BLaER1 (cell line): ENCODE data around the gene AGAP2.

Experiments
- H3K27ac ChIP-seq: shearing (Covaris generic); formaldehyde crosslinking; 2 replicates; pipeline ENCODE4 v1.8.1; 2022
- H3K27me3 ChIP-seq: shearing (Covaris generic); formaldehyde crosslinking; 2 replicates; pipeline ENCODE4 v1.8.1; 2022
- H3K36me3 ChIP-seq: shearing (Covaris generic); formaldehyde crosslinking; 2 replicates; pipeline ENCODE4 v1.8.1; 2022
- H3K4me1 ChIP-seq: shearing (Covaris generic); formaldehyde crosslinking; 2 replicates; pipeline ENCODE4 v1.8.1; 2022
- H3K4me2 ChIP-seq: shearing (Covaris generic); formaldehyde crosslinking; 2 replicates; pipeline ENCODE4 v1.8.1; 2022
- H3K4me3 ChIP-seq: shearing (Covaris generic); formaldehyde crosslinking; 2 replicates; pipeline ENCODE4 v1.8.1; 2022
- H3K9ac ChIP-seq: shearing (Covaris generic); formaldehyde crosslinking; 2 replicates; pipeline ENCODE4 v1.8.1; 2022
- H3K9me3 ChIP-seq: shearing (Covaris generic); formaldehyde crosslinking; 2 replicates; pipeline ENCODE4 v1.8.1; 2022
- H4K20me1 ChIP-seq: shearing (Covaris generic); formaldehyde crosslinking; 2 replicates; pipeline ENCODE4 v1.8.1; 2022
- Cebpa-rat ChIP-seq: shearing (Covaris generic); IDR thresholded peaks from 2 replicates; pipeline ENCODE4 v1.8.1; 2022

The AGAP2 gene

GRCh38 chr12:57745485-57745881 lies 6.9 kb upstream of the AGAP2 start:
- Histone ChIP-seq H4K20me1 (peaks cover 34% of the 10 kb centered on the region), H3K4me1 (peaks cover 49% of the 10 kb centered on the region), H3K9ac (peak overlapping the region; percentile 93), H3K27ac (peak overlapping the region; percentile 93), H3K36me3 (peaks cover 51% of the 10 kb centered on the region), H3K27me3 (no peaks in the 10 kb centered on the region), H3K4me2 (peak overlapping the region; percentile 96), H3K4me3 (peak overlapping the region; percentile 93), H3K9me3 (no peaks in the 10 kb centered on the region)
- no peak for TF ChIP-seq Cebpa-rat

- TF ChIP-seq Cebpa-rat: peak; percentile 11; the same call in 1 of the 2 replicates
- H3K4me3 ChIP-seq: peak within 1 kb of the TSS; percentile 93
Observed at GRCh38 chr12:57744777-57745484, 6.4 kb upstream of the AGAP2 start, which contains the start of gene TSPAN31. TSS of gene TSPAN31 (plus strand) at chr12:57745039. CDS start at chr12:57745155, 116 bp downstream.

GRCh38 chr12:57744194-57744776 lies 5.7 kb upstream of the AGAP2 start:
- peak overlapping the region; percentile 96 for H3K4me2 ChIP-seq
- peaks cover 57% of the 10 kb centered on the region for H3K4me1 ChIP-seq
- H3K27ac ChIP-seq: peak overlapping the region; percentile 93
- peak overlapping the region; percentile 93 for H3K4me3 ChIP-seq
- H3K9ac ChIP-seq: peak overlapping the region; percentile 93
- peaks cover 43% of the 10 kb centered on the region for H3K36me3 ChIP-seq
- TF ChIP-seq Cebpa-rat: peak; percentile 34; the same call in 1 of the 2 replicates
- peaks cover 27% of the 10 kb centered on the region for H4K20me1 ChIP-seq
- H3K9me3 ChIP-seq: no peaks in the 10 kb centered on the region
- no peaks in the 10 kb centered on the region for H3K27me3 ChIP-seq

More at GRCh38 chr12:57744777-57745484, 6.4 kb upstream of the AGAP2 start, which contains the start of gene TSPAN31:
- H3K27me3 ChIP-seq: no peaks in the 10 kb centered on the region
- peak within 1 kb of the TSS; percentile 93 for H3K9ac ChIP-seq
- peak within 1 kb of the TSS; percentile 96 for H3K4me2 ChIP-seq
- peaks cover 50% of the 10 kb centered on the region for H3K4me1 ChIP-seq
- no peaks in the 10 kb centered on the region for H3K9me3 ChIP-seq
- H4K20me1 ChIP-seq: peaks cover 31% of the 10 kb centered on the region
- H3K36me3 ChIP-seq: peaks cover 45% of the 10 kb centered on the region
- peak within 1 kb of the TSS; percentile 93 for H3K27ac ChIP-seq

DNA sequence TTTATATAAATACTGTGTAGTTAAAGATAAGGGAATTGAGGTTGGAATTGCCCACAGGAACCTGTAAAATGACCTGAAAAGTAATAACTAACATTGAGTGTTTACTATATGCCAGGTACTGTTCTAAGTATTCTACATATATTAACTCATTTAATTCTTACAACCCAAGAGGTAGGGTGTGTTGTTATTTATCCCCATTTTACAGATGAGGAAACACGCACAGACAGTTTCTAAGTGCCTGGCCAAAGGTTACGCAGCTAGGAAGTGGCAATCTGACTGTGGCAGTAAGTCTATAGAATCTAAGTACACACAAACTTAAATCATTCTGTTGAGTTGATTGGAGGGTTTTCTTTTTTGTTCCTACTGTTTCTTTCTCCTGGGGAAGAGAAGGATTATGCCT lies 5.2 kb upstream of the AGAP2 start:
- Histone ChIP-seq H3K36me3 (peaks cover 40% of the 10 kb centered on the region), H3K27ac (peak overlapping the region; percentile 93), H3K4me2 (peak overlapping the region; percentile 96), H4K20me1 (peaks cover 24% of the 10 kb centered on the region), H3K9ac (peak overlapping the region; percentile 93), H3K9me3 (no peaks in the 10 kb centered on the region), H3K4me3 (peak overlapping the region; percentile 93), H3K4me1 (peaks cover 60% of the 10 kb centered on the region), H3K27me3 (no peaks in the 10 kb centered on the region)
- TF ChIP-seq Cebpa-rat: no peak

DNA sequence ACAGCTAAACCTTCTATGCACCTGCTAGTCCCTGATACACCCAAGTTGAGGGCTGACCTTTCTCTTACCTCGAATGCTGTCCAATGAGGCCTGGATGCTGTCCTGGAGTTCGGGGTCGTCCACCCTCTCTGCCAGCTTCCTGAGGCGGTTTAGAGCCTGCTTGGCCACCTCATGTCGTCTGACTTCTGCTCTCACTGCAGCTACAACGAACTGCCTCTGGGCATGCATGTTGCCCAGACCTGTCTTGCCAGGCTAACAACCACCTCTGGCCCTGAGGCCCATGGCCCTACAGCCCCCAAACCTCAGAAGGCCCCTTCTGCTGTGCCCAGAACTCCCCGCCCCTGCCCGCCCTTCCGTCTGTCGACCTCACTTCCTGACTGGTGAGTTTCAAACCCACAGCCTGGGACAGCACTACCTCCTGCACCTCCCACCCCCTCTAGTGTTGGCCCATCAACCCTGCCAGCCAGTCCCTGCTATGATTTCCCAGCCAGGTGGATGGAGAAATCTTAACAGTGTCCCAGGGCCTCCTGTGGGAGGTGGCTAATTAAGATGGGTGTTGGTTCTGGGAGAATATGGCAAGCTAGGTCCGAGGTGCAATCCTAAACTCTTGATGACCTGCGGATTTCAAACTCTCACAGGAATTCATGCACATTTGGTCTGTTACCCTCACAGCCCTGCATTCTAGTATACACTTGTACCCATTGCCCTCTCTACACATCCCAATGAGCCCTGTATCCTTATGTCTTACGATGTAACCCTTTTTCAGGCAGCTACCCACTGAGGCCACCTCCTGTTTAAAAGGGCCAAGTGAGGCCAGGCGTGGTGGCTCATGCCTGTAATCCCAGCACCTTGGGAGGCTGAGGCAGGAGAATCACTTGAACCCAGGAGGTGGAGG lies 3.5 kb upstream of the AGAP2 start:
- no peak for TF ChIP-seq Cebpa-rat
- Histone ChIP-seq H3K27ac (peak overlapping the region; percentile 66), H3K4me1 (peaks cover 60% of the 10 kb centered on the region), H3K9me3 (no peaks in the 10 kb centered on the region), H4K20me1 (peaks cover 24% of the 10 kb centered on the region), H3K4me3 (peak overlapping the region; percentile 70), H3K27me3 (no peaks in the 10 kb centered on the region), H3K9ac (peak overlapping the region; percentile 75), H3K4me2 (peak overlapping the region; percentile 96), H3K36me3 (peaks cover 33% of the 10 kb centered on the region)

DNA sequence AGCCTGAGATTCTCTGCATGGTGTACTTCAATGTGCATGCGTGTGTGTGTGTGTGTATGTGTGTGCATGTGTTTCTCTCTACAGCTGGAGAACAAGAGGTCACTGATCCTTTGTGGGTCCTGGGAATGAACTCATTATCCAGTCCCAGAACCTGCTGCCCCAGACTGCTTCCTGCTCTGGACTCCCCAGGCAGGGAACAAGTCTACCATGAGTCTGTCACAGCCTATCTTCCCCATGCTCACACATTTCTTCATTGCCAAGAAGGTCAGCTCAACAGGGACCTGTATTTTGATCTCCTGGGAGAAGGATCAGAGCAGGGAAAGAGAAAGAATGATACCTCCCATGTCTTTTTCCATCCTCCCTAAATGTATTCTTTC lies 2.9 kb upstream of the AGAP2 start:
- Histone ChIP-seq H3K4me3 (peak overlapping the region; percentile 70), H3K27me3 (no peaks in the 10 kb centered on the region), H3K9me3 (no peaks in the 10 kb centered on the region), H3K4me1 (peaks cover 60% of the 10 kb centered on the region), H3K9ac (peak overlapping the region; percentile 75), H3K27ac (peak overlapping the region; percentile 66), H3K4me2 (peak overlapping the region; percentile 96), H3K36me3 (peaks cover 33% of the 10 kb centered on the region), H4K20me1 (peaks cover 31% of the 10 kb centered on the region)
- TF ChIP-seq Cebpa-rat: no peak

GRCh38 chr12:57740656-57741412 lies 2.3 kb upstream of the AGAP2 start:
- H3K9ac ChIP-seq: peak overlapping the region; percentile 75
- H3K4me3 ChIP-seq: peak overlapping the region; percentile 70
- peaks cover 31% of the 10 kb centered on the region for H4K20me1 ChIP-seq
- H3K4me1 ChIP-seq: peaks cover 55% of the 10 kb centered on the region
- peak overlapping the region; percentile 66 for H3K27ac ChIP-seq
- H3K36me3 ChIP-seq: peaks cover 29% of the 10 kb centered on the region
- H3K27me3 ChIP-seq: no peaks in the 10 kb centered on the region
- H3K9me3 ChIP-seq: no peaks in the 10 kb centered on the region
- peak overlapping the region; percentile 96 for H3K4me2 ChIP-seq
- TF ChIP-seq Cebpa-rat: no peak

DNA sequence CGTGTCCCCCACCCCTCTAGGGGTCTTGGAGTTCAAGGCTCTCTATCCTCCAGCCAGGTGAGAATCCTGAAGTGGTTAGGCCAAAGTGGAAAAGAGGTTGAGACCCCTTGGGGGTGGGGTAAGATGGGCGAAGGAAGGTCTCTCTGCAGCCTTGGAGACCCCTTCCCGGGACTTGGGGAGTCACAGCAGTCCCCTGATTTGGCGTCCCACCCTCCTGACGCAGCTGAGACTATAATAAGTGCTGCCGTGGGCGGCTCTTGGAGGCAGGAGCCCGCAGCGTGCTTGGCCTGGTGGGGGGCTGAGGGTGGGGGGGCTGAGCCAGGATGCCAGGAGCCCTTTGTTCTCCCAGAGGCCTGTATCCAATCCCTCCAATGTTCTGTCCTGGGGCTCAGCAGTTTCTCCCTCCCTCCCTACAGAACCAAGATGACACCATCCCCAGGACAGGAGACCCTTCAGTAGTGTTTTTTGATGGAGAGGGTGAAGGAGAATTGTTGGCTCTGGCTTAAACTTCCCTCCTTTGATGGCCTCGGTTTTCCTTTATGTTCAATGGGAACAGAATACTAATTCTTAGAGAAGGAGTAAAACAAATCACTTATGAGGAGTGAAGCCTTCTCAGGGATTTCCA lies 1.5 kb upstream of the AGAP2 start:
- TF ChIP-seq Cebpa-rat: no peak
- Histone ChIP-seq H3K4me2 (peak overlapping the region; percentile 96), H3K9me3 (no peaks in the 10 kb centered on the region), H3K36me3 (peaks cover 31% of the 10 kb centered on the region), H4K20me1 (peaks cover 32% of the 10 kb centered on the region), H3K9ac (peak overlapping the region; percentile 28), H3K4me3 (peak overlapping the region; percentile 70; the same call in 1 of the 2 replicates), H3K27me3 (no peaks in the 10 kb centered on the region), H3K4me1 (peaks cover 49% of the 10 kb centered on the region), H3K27ac (peak overlapping the region; percentile 66)

- Histone ChIP-seq H3K4me3 (no peak overlapping the region), H3K4me1 (peaks cover 48% of the 10 kb centered on the region), H3K27ac (peak overlapping the region; percentile 66; the same call in 1 of the 2 replicates), H3K36me3 (peaks cover 37% of the 10 kb centered on the region), H3K9ac (no peak overlapping the region), H4K20me1 (peaks cover 32% of the 10 kb centered on the region), H3K4me2 (peak overlapping the region; percentile 96), H3K9me3 (no peaks in the 10 kb centered on the region), H3K27me3 (no peaks in the 10 kb centered on the region)
- TF ChIP-seq Cebpa-rat: no peak
Observed at GRCh38 chr12:57739387-57739786, 845 bp upstream of the AGAP2 start.
